ENCODE data around the gene RXRB. TPM values are rescaled to one million over a fixed set of nuclear protein-coding genes. Genes with fewer than 3 reads are reported as not detected.

Gene RXRB
- total RNA-seq, 2 donors from 2014 or later: 17.1 to 17.4 TPM

DNA sequence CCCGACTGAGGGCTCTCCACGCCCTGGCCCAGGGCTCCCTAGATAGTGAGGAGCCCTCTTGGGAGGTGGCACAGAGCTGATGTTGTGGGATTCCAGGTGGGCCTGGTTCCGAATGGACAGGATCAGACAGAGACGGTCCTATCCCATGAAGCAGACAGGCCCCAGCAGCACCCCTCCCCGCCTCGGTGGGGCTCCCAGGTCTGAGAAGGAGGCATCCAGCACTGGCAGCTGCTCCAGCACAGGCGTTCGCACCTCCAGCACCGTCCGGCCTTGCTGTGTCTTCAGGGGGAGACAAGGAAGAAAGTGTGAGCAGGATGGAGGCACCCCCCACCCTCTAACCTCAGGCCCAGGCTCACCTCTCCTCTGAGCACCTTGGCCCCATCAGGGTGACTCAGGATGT is 36.9 kb downstream of the RXRB start:
- Histone ChIP-seq H3K9me3 (no peaks in the 10 kb centered on the region), H3K4me3 (no peak overlapping the region), H3K36me3 (no peaks in the 10 kb centered on the region), H3K27ac (no peak overlapping the region), H3K27me3 (no peaks in the 10 kb centered on the region), H3K4me1 (peaks cover 0 to 18% of the 10 kb centered on the region in 2 donors)
- no peak for DNase-seq (ENCODE audit: low spot score)
- TF ChIP-seq, protein P1, sequence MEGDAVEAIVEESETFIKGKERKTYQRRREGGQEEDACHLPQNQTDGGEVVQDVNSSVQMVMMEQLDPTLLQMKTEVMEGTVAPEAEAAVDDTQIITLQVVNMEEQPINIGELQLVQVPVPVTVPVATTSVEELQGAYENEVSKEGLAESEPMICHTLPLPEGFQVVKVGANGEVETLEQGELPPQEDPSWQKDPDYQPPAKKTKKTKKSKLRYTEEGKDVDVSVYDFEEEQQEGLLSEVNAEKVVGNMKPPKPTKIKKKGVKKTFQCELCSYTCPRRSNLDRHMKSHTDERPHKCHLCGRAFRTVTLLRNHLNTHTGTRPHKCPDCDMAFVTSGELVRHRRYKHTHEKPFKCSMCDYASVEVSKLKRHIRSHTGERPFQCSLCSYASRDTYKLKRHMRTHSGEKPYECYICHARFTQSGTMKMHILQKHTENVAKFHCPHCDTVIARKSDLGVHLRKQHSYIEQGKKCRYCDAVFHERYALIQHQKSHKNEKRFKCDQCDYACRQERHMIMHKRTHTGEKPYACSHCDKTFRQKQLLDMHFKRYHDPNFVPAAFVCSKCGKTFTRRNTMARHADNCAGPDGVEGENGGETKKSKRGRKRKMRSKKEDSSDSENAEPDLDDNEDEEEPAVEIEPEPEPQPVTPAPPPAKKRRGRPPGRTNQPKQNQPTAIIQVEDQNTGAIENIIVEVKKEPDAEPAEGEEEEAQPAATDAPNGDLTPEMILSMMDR (IDR thresholded peaks at IDR 0.05): no peak

DNA sequence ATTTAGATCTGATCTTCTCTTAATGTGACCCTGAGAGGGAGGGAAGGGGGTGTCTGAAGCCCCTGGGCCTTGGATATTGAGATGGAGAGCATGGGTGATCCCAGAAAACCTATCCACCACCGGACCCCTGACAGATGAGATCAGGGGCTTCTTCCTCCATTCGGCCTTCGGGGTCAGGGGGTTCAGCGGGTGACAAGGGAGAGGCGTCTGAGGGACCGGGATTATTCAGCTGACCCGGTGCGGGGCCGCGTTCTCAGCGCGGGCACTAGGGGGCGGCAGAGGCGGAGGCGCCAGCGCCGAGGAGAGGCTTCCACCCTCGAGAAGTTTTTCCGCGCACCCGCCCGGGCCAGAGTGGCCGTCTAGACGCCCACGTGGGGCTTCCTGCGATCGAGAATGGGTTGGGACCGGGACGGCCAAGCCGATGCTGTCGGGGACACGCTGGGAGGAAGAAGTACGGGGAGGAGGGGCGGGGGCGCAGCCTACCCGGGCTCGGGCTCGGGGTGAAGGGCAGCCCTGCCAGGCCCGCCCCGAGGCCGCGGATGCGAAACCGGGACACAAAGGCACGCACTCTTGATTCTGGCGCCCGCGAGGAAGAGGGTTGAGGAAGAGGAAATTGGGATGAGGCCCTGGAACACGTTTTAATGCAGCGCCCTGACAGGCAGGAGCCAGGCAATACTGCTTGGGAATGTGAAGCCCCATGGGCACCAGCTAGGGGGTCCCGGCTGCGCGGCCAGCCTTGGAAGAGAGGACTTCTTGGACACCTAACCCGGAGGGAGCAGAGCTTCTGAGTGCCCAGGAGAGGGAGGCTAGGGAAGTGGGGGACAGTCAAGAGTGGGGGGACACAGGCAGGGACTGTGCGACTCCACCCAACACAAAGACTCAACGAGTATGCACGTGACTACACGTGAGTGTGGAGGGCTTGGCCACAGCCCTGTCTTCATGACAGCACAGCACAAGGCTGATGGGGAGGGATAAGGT is 38.8 kb downstream of the RXRB start:
- peak overlapping the region; percentile 32 to 52 for H3K4me3 ChIP-seq

DNA sequence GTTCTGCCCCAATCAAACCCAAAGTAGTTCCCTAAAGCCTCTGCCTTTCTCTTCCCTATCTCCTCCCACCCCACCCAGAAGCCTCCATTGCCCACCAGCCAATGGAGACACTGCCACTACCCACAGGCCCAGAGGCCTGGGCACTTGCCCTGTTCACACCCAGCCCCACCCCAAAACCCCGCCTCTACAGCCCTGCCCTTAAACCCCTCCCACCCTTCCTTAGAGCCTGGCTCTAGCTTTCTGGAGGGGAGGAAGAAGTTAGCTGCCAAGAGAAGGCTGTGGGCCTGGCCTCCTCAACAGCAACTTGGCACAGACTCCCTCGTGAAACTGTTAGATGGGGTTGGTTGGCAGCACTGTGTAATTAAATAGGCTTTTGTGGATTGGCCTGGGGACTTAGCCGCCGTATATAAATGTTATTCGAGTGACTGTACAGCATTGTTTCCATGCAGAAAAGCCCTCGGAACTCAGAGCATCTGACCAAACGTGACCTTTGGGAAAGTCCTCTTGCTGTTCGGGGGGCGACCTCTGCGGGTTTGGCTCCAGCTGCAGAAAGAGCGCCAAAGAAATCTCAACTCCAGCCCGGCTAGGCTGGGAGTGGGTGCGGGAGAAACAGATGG is 39.6 kb downstream of the RXRB start:
- Histone ChIP-seq H3K4me1 (peaks cover 0 to 18% of the 10 kb centered on the region in 2 donors), H3K4me3 (peak overlapping the region in 1 of 2 donors; percentile 52)
- no peak for DNase-seq (ENCODE audit: low spot score)

More for the DNA sequence above, 38.8 kb downstream of the RXRB start:
- peak; percentile 85 for DNase-seq (ENCODE audit: low spot score)
- Histone ChIP-seq H3K27me3 (no peaks in the 10 kb centered on the region), H3K27ac (peak overlapping the region; percentile 23 to 59), H3K36me3 (no peaks in the 10 kb centered on the region), H3K4me1 (peaks cover 0 to 18% of the 10 kb centered on the region in 2 donors), H3K9me3 (no peaks in the 10 kb centered on the region)
- TF ChIP-seq, protein P1 (IDR thresholded peaks at IDR 0.05): peak; percentile 91 to 99

GRCh38 chr6:33160096-33160495 is 40.4 kb downstream of the RXRB start:
- Histone ChIP-seq H3K4me3 (no peak overlapping the region), H3K9me3 (no peaks in the 10 kb centered on the region), H3K4me1 (peaks cover 0 to 18% of the 10 kb centered on the region in 2 donors), H3K36me3 (no peaks in the 10 kb centered on the region), H3K27me3 (no peaks in the 10 kb centered on the region), H3K27ac (no peak overlapping the region)
- TF ChIP-seq, protein P1 (IDR thresholded peaks at IDR 0.05): no peak
- DNase-seq (ENCODE audit: low spot score): no peak

More for the DNA sequence above, 39.6 kb downstream of the RXRB start:
- Histone ChIP-seq H3K9me3 (no peaks in the 10 kb centered on the region), H3K27ac (peak overlapping the region; percentile 23 to 59), H3K36me3 (no peaks in the 10 kb centered on the region), H3K27me3 (no peaks in the 10 kb centered on the region)
- TF ChIP-seq, protein P1 (IDR thresholded peaks at IDR 0.05): no peak

- Histone ChIP-seq H3K27me3 (no peaks in the 10 kb centered on the region), H3K36me3 (no peaks in the 10 kb centered on the region), H3K27ac (no peak overlapping the region), H3K4me3 (no peak overlapping the region), H3K4me1 (peaks cover 0 to 15% of the 10 kb centered on the region in 2 donors), H3K9me3 (peaks cover 0 to 10% of the 10 kb centered on the region in 2 donors)
- no peak for DNase-seq (ENCODE audit: low spot score)
- TF ChIP-seq, protein P1 (IDR thresholded peaks at IDR 0.05): no peak
These were observed 43.5 kb downstream of the RXRB start for GRCh38 chr6:33156964-33157363.
